Progenitor cell of endocrine pancreas (in vitro differentiated cells): ENCODE results near the gene GMDS. TPM values are rescaled to one million over a fixed set of nuclear protein-coding genes. Genes with fewer than 3 reads are reported as not detected.

Experiments
- DNase-seq: peaks from one replicate; pipeline ENCODE4 v3.0.0; 2021; ENCODE audit warnings: low spot score; ENCODE audit not compliant: unreplicated experiment
- H3K27ac Mint-ChIP-seq: 2 replicates; pipeline ENCODE4 v1.8.0; 2021; ENCODE audit warnings: mild to moderate bottlenecking, moderate library complexity, mixed read lengths
- H3K27me3 Mint-ChIP-seq: 2 replicates; pipeline ENCODE4 v1.8.0; 2021; ENCODE audit warnings: mixed read lengths
- H3K36me3 Mint-ChIP-seq: 2 replicates; pipeline ENCODE4 v1.8.0; 2022; ENCODE audit warnings: mixed read lengths; ENCODE audit not compliant: insufficient read depth
- H3K4me1 Mint-ChIP-seq: 2 replicates; pipeline ENCODE4 v1.8.0; 2021; ENCODE audit warnings: low read depth, mixed read lengths
- H3K4me3 Mint-ChIP-seq: 2 replicates; pipeline ENCODE4 v1.8.0; 2021; ENCODE audit warnings: low read depth, mild to moderate bottlenecking, moderate library complexity, mixed read lengths
- H3K9me3 Mint-ChIP-seq: 2 replicates; pipeline ENCODE4 v1.8.0; 2021; ENCODE audit warnings: low read depth, mixed read lengths
- CTCF ChIP-seq: fragments of 200-600 bp; sonication (generic); IDR thresholded peaks from one replicate; pipeline ENCODE4 v1.5.0; 2021; ENCODE audit warnings: antibody characterized with exemption, mild to moderate bottlenecking; ENCODE audit not compliant: unreplicated experiment
- total RNA-seq: library from RNA; stranded (reverse); gene quantifications from 2 replicates; pipeline ENCODE4 v1.2.1, GENCODE V29; 2021

GMDS gene
- total RNA-seq, 1 donor from 2014 or later: 17.2 TPM

GRCh38 chr6:2055911-2056310 is 189.5 kb downstream of the GMDS start:
- H3K27ac Mint-ChIP-seq: no peak overlapping the region
- H3K4me1 Mint-ChIP-seq: no peaks in the 10 kb centered on the region
- H3K4me3 Mint-ChIP-seq: no peak overlapping the region
- peaks cover 4% of the 10 kb centered on the region for H3K9me3 Mint-ChIP-seq
- H3K36me3 Mint-ChIP-seq: peaks cover 4% of the 10 kb centered on the region
- DNase-seq: no peak
- no peaks in the 10 kb centered on the region for H3K27me3 Mint-ChIP-seq
- no peak for TF ChIP-seq CTCF

- no peak overlapping the region for H3K4me3 Mint-ChIP-seq
- peaks cover 5% of the 10 kb centered on the region for H3K9me3 Mint-ChIP-seq
- DNase-seq: no peak
- H3K36me3 Mint-ChIP-seq: peaks cover 4% of the 10 kb centered on the region
- no peak overlapping the region for H3K27ac Mint-ChIP-seq
- TF ChIP-seq CTCF: no peak
- no peaks in the 10 kb centered on the region for H3K4me1 Mint-ChIP-seq
- no peaks in the 10 kb centered on the region for H3K27me3 Mint-ChIP-seq
These were observed 190.3 kb downstream of the GMDS start for GRCh38 chr6:2055143-2055542.

GRCh38 chr6:2054516-2055067 is 190.8 kb downstream of the GMDS start:
- H3K4me3 Mint-ChIP-seq: no peak overlapping the region
- H3K27me3 Mint-ChIP-seq: no peaks in the 10 kb centered on the region
- peaks cover 4% of the 10 kb centered on the region for H3K36me3 Mint-ChIP-seq
- no peak overlapping the region for H3K27ac Mint-ChIP-seq
- TF ChIP-seq CTCF: no peak
- H3K4me1 Mint-ChIP-seq: no peaks in the 10 kb centered on the region
- H3K9me3 Mint-ChIP-seq: peaks cover 10% of the 10 kb centered on the region
- no peak for DNase-seq

GRCh38 chr6:2053691-2054090 is 191.7 kb downstream of the GMDS start:
- no peaks in the 10 kb centered on the region for H3K4me1 Mint-ChIP-seq
- no peak overlapping the region for H3K27ac Mint-ChIP-seq
- TF ChIP-seq CTCF: no peak
- H3K27me3 Mint-ChIP-seq: no peaks in the 10 kb centered on the region
- H3K36me3 Mint-ChIP-seq: peaks cover 4% of the 10 kb centered on the region
- no peak for DNase-seq
- peaks cover 11% of the 10 kb centered on the region for H3K9me3 Mint-ChIP-seq
- H3K4me3 Mint-ChIP-seq: no peak overlapping the region

GRCh38 chr6:2047855-2048254 is 197.6 kb downstream of the GMDS start:
- TF ChIP-seq CTCF: no peak
- DNase-seq: no peak
- Mint-ChIP-seq H3K27me3 (no peaks in the 10 kb centered on the region), H3K27ac (no peak overlapping the region), H3K36me3 (no peaks in the 10 kb centered on the region), H3K4me1 (no peaks in the 10 kb centered on the region), H3K4me3 (no peak overlapping the region), H3K9me3 (peaks cover 11% of the 10 kb centered on the region)
